ENCODE measurements around the gene PHKA2.
"Not testable (repeated sequence)": the region's sequence is repeated elsewhere in the genome, so short reads cannot be mapped to it uniquely, and the experiment has no call there.

PHKA2 gene

DNA sequence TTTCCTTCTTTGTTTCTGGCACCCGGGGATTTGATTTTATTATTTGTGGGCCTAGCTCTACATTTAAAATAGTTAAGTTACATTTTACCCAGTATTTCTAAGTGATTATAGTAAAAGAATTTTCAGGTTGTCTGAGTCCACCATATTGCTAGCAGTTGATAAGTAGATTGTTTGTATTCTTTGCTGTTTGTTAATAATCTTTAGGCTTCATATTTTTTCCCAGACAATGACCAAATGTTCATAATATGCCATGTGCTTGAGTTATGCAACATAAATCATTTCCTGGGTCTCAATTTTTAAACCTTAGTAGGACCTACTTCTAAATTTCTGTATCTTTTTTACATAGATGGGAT lies 127.3 kb downstream of the PHKA2 start:
- Histone ChIP-seq H3K9me3 (ENCODE audit: severe bottlenecking) (no peaks in the 10 kb centered on the region), H3K36me3 (ENCODE audit: low read depth) (no peaks in the 10 kb centered on the region), H3K27me3 (ENCODE audit: insufficient read depth, poor library complexity, severe bottlenecking) (no peaks in the 10 kb centered on the region), H3K4me1 (ENCODE audit: insufficient read depth, poor library complexity, severe bottlenecking) (no peaks in the 10 kb centered on the region), H3K4me3 (ENCODE audit: severe bottlenecking) (no peak overlapping the region), H3K27ac (ENCODE audit: poor library complexity, severe bottlenecking) (no peak overlapping the region)
- ATAC-seq (ENCODE audit: low read depth) = no peak
- TF ChIP-seq, protein P1, sequence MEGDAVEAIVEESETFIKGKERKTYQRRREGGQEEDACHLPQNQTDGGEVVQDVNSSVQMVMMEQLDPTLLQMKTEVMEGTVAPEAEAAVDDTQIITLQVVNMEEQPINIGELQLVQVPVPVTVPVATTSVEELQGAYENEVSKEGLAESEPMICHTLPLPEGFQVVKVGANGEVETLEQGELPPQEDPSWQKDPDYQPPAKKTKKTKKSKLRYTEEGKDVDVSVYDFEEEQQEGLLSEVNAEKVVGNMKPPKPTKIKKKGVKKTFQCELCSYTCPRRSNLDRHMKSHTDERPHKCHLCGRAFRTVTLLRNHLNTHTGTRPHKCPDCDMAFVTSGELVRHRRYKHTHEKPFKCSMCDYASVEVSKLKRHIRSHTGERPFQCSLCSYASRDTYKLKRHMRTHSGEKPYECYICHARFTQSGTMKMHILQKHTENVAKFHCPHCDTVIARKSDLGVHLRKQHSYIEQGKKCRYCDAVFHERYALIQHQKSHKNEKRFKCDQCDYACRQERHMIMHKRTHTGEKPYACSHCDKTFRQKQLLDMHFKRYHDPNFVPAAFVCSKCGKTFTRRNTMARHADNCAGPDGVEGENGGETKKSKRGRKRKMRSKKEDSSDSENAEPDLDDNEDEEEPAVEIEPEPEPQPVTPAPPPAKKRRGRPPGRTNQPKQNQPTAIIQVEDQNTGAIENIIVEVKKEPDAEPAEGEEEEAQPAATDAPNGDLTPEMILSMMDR (IDR thresholded peaks at IDR 0.05; ENCODE audit: poor library complexity, severe bottlenecking) = no peak
- no peak for DNase-seq (ENCODE audit: low spot score)

DNA sequence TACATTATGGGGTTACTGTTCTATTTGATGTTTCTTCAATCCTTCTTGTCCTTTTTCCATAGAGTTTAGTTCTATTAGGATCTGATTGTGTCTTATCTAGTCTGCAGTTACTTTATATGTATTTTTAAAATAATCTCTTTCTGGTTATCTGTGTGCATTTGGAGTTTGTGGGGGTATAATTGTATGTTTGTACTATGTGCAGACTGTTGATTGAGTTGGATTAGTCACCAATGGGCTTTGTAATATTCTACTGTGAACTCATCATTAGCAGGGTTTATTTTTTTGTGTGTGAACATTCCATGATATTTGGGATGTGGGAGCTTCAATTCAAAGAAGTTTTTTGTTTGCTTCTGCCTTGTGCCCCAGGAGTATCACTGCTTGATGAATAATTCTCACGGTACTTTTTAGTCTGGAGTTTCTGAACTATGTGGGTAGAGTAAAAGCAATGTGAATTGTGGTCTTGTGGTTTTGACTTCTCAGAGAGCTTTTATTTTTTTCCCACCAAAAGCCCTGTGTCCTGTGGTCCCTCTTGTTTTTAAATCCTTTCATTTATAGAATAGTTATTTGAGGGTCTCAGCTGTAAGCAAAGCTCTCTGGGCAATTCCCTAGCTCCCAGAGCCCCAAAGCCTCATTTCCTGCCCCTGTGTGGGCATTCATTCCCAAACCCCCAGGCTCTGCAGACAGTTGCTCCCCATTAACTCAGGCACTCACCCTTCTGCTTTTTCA lies 127.8 kb downstream of the PHKA2 start:
- no peaks in the 10 kb centered on the region for H3K4me1 ChIP-seq (ENCODE audit: insufficient read depth, poor library complexity, severe bottlenecking)
- DNase-seq (ENCODE audit: low spot score) (no peak), ATAC-seq (ENCODE audit: low read depth) (no peak)
- TF ChIP-seq, protein P1 (IDR thresholded peaks at IDR 0.05; ENCODE audit: poor library complexity, severe bottlenecking) = no peak
- no peak overlapping the region for H3K4me3 ChIP-seq (ENCODE audit: severe bottlenecking)
- no peak overlapping the region for H3K27ac ChIP-seq (ENCODE audit: poor library complexity, severe bottlenecking)
- no peaks in the 10 kb centered on the region for H3K27me3 ChIP-seq (ENCODE audit: insufficient read depth, poor library complexity, severe bottlenecking)
- H3K9me3 ChIP-seq (ENCODE audit: severe bottlenecking) = no peaks in the 10 kb centered on the region
- H3K36me3 ChIP-seq (ENCODE audit: low read depth) = no peaks in the 10 kb centered on the region

DNA sequence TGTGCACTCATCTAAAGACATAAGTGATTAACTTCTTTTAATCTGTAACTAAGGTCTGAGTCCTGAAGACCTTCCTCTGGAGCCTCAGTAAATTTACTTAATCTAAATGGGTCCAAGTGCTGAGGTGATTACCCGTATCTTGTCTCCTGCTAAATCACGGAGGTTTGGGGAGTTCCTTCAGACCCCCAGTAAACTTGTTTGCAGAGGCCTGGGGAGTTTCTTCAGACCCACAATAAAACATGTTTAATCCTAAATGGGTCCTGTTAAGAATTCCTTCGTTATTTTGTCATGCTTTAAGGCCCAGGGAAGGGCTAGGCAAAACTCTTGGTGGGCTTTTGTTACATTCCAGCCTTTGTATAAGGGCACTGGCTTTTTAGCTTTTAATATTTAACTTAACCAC lies 136.0 kb downstream of the PHKA2 start:
- not testable (repeated sequence) for ATAC-seq (ENCODE audit: low read depth); H3K9me3 ChIP-seq (ENCODE audit: severe bottlenecking); H3K27me3 ChIP-seq (ENCODE audit: insufficient read depth, poor library complexity, severe bottlenecking); H3K4me1 ChIP-seq (ENCODE audit: insufficient read depth, poor library complexity, severe bottlenecking); H3K4me3 ChIP-seq (ENCODE audit: severe bottlenecking); H3K36me3 ChIP-seq (ENCODE audit: low read depth); DNase-seq (ENCODE audit: low spot score); H3K27ac ChIP-seq (ENCODE audit: poor library complexity, severe bottlenecking)
